Rectal smooth muscle tissue (tissue), 1 donor: ENCODE results near the gene RABL2B.
"Not testable (repeated sequence)": the region's sequence is repeated elsewhere in the genome, so short reads cannot be mapped to it uniquely, and the experiment has no call there.

ENCODE experiments used
- H3K27ac ChIP-seq: one replicate; pipeline ENCODE4 v1.7.0; 2013; ENCODE audit warnings: low read depth, low read length, inconsistent platforms
- H3K27me3 ChIP-seq: one replicate; pipeline ENCODE4 v1.7.0; 2013; ENCODE audit warnings: low read length; ENCODE audit not compliant: control insufficient read depth, insufficient read depth
- H3K36me3 ChIP-seq: one replicate; pipeline ENCODE4 v1.7.0; 2013; ENCODE audit warnings: low read length; ENCODE audit not compliant: control insufficient read depth, insufficient read depth
- H3K4me1 ChIP-seq: one replicate; pipeline ENCODE4 v1.7.0; 2013; ENCODE audit warnings: low read length; ENCODE audit not compliant: control insufficient read depth, insufficient read depth
- H3K4me3 ChIP-seq: one replicate; pipeline ENCODE4 v1.7.0; 2013; ENCODE audit warnings: low read length
- H3K9ac ChIP-seq: one replicate; pipeline ENCODE4 v1.7.0; 2013; ENCODE audit warnings: low read length

RABL2B gene

GRCh38 chr22:50756406-50756805 is 27.0 kb downstream of the RABL2B start:
- not testable (repeated sequence) for H3K27ac ChIP-seq, H3K4me1 ChIP-seq, H3K36me3 ChIP-seq, H3K9ac ChIP-seq, H3K27me3 ChIP-seq, H3K4me3 ChIP-seq

- H3K36me3 ChIP-seq, H3K9ac ChIP-seq, H3K27me3 ChIP-seq, H3K4me3 ChIP-seq, H3K4me1 ChIP-seq, H3K27ac ChIP-seq: not testable (repeated sequence)
Observed at GRCh38 chr22:50755251-50755650, 28.2 kb downstream of the RABL2B start.

GRCh38 chr22:50749302-50750074 is 33.9 kb downstream of the RABL2B start:
- not testable (repeated sequence) for H3K36me3 ChIP-seq, H3K4me3 ChIP-seq, H3K4me1 ChIP-seq, H3K27ac ChIP-seq, H3K9ac ChIP-seq, H3K27me3 ChIP-seq

- H3K27ac ChIP-seq, H3K27me3 ChIP-seq, H3K9ac ChIP-seq, H3K4me3 ChIP-seq, H3K4me1 ChIP-seq, H3K36me3 ChIP-seq: not testable (repeated sequence)
Observed at GRCh38 chr22:50748630-50749029, 34.8 kb downstream of the RABL2B start.

- H3K4me1 ChIP-seq, H3K9ac ChIP-seq, H3K27ac ChIP-seq, H3K27me3 ChIP-seq, H3K36me3 ChIP-seq, H3K4me3 ChIP-seq: not testable (repeated sequence)
Observed at GRCh38 chr22:50747521-50747920, 35.9 kb downstream of the RABL2B start.

DNA sequence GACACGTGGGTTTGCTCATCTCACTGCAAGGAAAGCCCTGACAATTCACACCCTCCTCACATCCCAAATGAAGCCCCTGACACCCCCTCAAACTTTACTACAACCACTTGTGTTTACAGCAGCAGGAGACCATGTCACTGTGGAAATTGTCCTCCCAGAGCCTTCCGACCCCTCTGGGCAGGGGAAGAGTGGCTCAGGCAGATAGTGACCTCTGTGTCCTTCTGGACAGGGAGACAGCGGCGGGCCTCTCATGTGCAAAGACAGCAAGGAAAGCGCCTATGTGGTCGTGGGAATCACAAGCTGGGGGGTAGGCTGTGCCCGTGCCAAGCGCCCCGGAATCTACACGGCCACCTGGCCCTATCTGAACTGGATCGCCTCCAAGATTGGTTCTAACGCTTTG is 39.0 kb downstream of the RABL2B start:
- not testable (repeated sequence) for H3K4me3 ChIP-seq, H3K27ac ChIP-seq, H3K9ac ChIP-seq, H3K4me1 ChIP-seq, H3K27me3 ChIP-seq, H3K36me3 ChIP-seq

GRCh38 chr22:50740714-50741113 is 42.7 kb downstream of the RABL2B start:
- not testable (repeated sequence) for H3K4me3 ChIP-seq, H3K27ac ChIP-seq, H3K27me3 ChIP-seq, H3K36me3 ChIP-seq, H3K4me1 ChIP-seq, H3K9ac ChIP-seq

DNA sequence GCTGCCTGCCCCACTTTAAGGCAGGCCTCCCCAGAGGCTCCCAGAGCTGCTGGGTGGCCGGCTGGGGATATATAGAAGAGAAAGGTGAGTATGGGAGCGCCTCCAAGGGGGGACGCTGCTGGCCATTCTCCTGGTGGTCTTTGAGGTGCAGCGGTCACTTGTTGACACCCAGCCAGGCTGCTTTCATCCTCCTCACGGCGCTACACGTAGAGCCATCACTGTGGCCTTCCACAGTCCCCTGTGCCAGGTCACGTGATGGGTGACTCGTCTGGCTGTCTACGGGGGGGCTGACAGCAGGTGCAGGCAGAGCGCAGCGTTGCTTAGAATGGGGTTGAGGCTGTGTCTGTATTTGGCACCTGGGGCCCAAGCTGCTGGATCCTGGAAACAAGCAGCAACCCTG is 43.5 kb downstream of the RABL2B start:
- Histone ChIP-seq H3K27ac (no peak overlapping the region), H3K4me1 (no peaks in the 10 kb centered on the region), H3K27me3 (no peaks in the 10 kb centered on the region), H3K9ac (no peak overlapping the region), H3K36me3 (no peaks in the 10 kb centered on the region), H3K4me3 (no peak overlapping the region)

DNA sequence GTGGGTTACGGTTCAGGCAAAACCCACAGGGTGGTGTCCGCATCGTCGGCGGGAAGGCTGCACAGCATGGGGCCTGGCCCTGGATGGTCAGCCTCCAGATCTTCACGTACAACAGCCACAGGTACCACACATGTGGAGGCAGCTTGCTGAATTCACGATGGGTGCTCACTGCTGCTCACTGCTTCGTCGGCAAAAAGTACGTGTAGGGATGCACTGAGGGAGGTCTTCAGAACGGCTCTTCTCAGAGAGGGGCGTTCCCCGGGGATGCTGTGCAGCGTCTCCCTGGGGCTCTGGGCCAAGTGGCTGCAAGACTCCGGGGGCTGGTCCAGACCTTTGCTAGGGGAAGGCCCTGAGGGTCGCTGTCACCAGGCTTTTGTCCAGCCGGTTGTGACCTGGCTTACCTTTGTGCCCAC is 44.2 kb downstream of the RABL2B start:
- Histone ChIP-seq H3K27ac (no peak overlapping the region), H3K4me3 (no peak overlapping the region), H3K9ac (no peak overlapping the region), H3K36me3 (no peaks in the 10 kb centered on the region), H3K27me3 (no peaks in the 10 kb centered on the region), H3K4me1 (no peaks in the 10 kb centered on the region)

GRCh38 chr22:50738649-50739227 is 44.7 kb downstream of the RABL2B start:
- no peak overlapping the region for H3K9ac ChIP-seq
- no peaks in the 10 kb centered on the region for H3K27me3 ChIP-seq
- no peak overlapping the region for H3K27ac ChIP-seq
- H3K4me1 ChIP-seq, result no peaks in the 10 kb centered on the region
- no peak overlapping the region for H3K4me3 ChIP-seq
- no peaks in the 10 kb centered on the region for H3K36me3 ChIP-seq

- Histone ChIP-seq H3K27ac (no peak within 1 kb of the TSS), H3K27me3 (no peaks in the 10 kb centered on the region), H3K9ac (no peak within 1 kb of the TSS), H3K4me1 (no peaks in the 10 kb centered on the region), H3K4me3 (no peak within 1 kb of the TSS), H3K36me3 (no peaks in the 10 kb centered on the region)
Observed at GRCh38 chr22:50737728-50738648, 45.4 kb downstream of the RABL2B start, which contains the start of gene ACR. TSS of gene ACR (plus strand) at chr22:50738204. CDS start at chr22:50738236, 32 bp downstream.

DNA sequence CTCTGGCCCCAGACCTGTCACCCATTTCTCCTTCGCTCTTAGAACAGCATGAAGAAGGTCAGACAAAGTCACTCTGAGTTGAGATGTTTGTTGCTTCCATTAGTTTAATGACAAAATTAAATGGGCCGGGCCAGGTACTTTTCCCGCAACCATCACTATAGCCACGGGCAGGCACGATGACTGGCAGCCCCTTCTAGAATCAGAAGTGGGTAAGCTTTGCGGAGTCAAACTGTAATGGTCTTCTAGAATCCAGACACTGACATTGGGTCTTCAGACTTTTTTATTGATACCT is 47.8 kb downstream of the RABL2B start:
- Histone ChIP-seq H3K36me3 (no peaks in the 10 kb centered on the region), H3K4me1 (no peaks in the 10 kb centered on the region), H3K9ac (no peak overlapping the region), H3K4me3 (no peak overlapping the region), H3K27ac (no peak overlapping the region), H3K27me3 (no peaks in the 10 kb centered on the region)
